Osteoblast (primary cell): ENCODE measurements around the gene DNER. TPM values are rescaled to one million over a fixed set of nuclear protein-coding genes. Genes with fewer than 3 reads are reported as not detected.
"Not testable (repeated sequence)": the region's sequence is repeated elsewhere in the genome, so short reads cannot be mapped to it uniquely, and the experiment has no call there.

ENCODE experiments used
- DNase-seq: peaks from one replicate; pipeline ENCODE4 v3.0.0; 2011; ENCODE audit warnings: low spot score, mixed read lengths; ENCODE audit not compliant: insufficient read length; ENCODE audit errors: missing footprints
- H2AFZ ChIP-seq: 2 replicates; pipeline ENCODE4 v1.6.0; 2011; ENCODE audit warnings: mild to moderate bottlenecking, low read length
- H3K27ac ChIP-seq: 2 replicates; pipeline ENCODE4 v1.5.1; 2011; ENCODE audit warnings: mild to moderate bottlenecking, low read depth, low read length, moderate library complexity
- H3K27me3 ChIP-seq: 2 replicates; pipeline ENCODE4 v1.6.0; 2012; ENCODE audit warnings: mild to moderate bottlenecking, control low read depth, inconsistent platforms, low read length, moderate library complexity; ENCODE audit not compliant: insufficient read depth
- H3K36me3 ChIP-seq: 2 replicates; pipeline ENCODE4 v1.5.1; 2011; ENCODE audit warnings: mild to moderate bottlenecking, low read length, control low read depth, moderate library complexity; ENCODE audit not compliant: insufficient read depth
- H3K4me1 ChIP-seq: 2 replicates; pipeline ENCODE4 v1.5.1; 2011; ENCODE audit warnings: mild to moderate bottlenecking, low read length, control low read depth, moderate library complexity; ENCODE audit not compliant: insufficient read depth
- H3K4me2 ChIP-seq: 2 replicates; pipeline ENCODE4 v1.6.0; 2011; ENCODE audit warnings: mild to moderate bottlenecking, low read length; ENCODE audit not compliant: insufficient read depth
- H3K4me3 ChIP-seq: fragments of 200-600 bp; sonication (generic); 3 replicates; pipeline ENCODE4 v1.5.1; 2012; ENCODE audit warnings: mild to moderate bottlenecking, low read length, inconsistent platforms; ENCODE audit not compliant: insufficient read depth
- H3K79me2 ChIP-seq: 2 replicates; pipeline ENCODE4 v1.6.0; 2012; ENCODE audit warnings: mild to moderate bottlenecking, low read length, control low read depth, inconsistent platforms; ENCODE audit not compliant: insufficient read depth
- H3K9me3 ChIP-seq: 2 replicates; pipeline ENCODE4 v1.5.1; 2011; ENCODE audit warnings: low read depth, low read length, control low read depth
- H4K20me1 ChIP-seq: 2 replicates; pipeline ENCODE4 v1.6.0; 2012; ENCODE audit warnings: mild to moderate bottlenecking, low read length, control low read depth; ENCODE audit not compliant: insufficient read depth
- total RNA-seq: library from RNA; depleted of rRNA; stranded (reverse); fragments of >200 nt; gene quantifications from 2 replicates; pipeline ENCODE4 v1.2.3, GENCODE V29; 2012
- TF ChIP-seq, protein P1 (sequence below): IDR thresholded peaks from 2 replicates; pipeline ENCODE4 v1.5.1; 2011; ENCODE audit warnings: mild to moderate bottlenecking, low read depth, low read length, moderate library complexity; ENCODE audit errors: extremely low read depth

Gene DNER, protein sequence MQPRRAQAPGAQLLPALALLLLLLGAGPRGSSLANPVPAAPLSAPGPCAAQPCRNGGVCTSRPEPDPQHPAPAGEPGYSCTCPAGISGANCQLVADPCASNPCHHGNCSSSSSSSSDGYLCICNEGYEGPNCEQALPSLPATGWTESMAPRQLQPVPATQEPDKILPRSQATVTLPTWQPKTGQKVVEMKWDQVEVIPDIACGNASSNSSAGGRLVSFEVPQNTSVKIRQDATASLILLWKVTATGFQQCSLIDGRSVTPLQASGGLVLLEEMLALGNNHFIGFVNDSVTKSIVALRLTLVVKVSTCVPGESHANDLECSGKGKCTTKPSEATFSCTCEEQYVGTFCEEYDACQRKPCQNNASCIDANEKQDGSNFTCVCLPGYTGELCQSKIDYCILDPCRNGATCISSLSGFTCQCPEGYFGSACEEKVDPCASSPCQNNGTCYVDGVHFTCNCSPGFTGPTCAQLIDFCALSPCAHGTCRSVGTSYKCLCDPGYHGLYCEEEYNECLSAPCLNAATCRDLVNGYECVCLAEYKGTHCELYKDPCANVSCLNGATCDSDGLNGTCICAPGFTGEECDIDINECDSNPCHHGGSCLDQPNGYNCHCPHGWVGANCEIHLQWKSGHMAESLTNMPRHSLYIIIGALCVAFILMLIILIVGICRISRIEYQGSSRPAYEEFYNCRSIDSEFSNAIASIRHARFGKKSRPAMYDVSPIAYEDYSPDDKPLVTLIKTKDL
- total RNA-seq, result 0.36 and 1.2 TPM in 2 replicates

DNA sequence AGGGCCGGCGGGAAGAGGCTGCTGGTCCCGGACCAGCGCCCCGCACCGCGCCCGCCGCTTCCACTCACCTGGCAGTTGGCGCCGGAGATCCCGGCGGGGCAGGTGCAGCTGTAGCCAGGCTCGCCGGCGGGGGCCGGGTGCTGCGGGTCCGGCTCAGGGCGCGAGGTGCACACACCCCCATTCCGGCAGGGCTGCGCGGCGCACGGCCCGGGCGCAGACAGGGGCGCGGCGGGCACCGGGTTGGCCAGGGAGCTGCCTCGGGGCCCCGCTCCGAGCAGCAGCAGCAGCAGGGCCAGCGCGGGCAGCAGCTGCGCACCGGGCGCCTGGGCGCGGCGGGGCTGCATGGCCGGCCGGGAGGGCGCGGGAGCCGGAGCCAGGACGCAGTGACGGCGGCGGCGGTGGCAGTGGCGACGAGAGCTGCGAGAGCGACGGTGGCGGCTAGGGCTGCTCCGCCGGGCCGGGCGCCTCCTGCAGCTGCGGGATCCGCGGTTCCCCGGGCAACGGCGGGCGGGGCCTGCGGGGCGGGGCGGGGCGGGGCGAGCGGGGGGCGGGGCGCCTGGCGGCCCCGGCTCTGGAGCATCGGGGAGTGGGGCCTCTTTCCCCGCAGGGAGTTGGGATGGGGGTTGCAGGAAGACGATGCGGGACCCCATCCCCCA, at the start of gene DNER:
Gene DNER (minus strand): TSS at position 476 of the 656 bp plus-strand sequence. CDS start 132 bp downstream, at position 344.
- no peaks in the 10 kb centered on the region for H3K9me3 ChIP-seq
- H4K20me1 ChIP-seq, result no peaks in the 10 kb centered on the region
- TF ChIP-seq, protein P1, sequence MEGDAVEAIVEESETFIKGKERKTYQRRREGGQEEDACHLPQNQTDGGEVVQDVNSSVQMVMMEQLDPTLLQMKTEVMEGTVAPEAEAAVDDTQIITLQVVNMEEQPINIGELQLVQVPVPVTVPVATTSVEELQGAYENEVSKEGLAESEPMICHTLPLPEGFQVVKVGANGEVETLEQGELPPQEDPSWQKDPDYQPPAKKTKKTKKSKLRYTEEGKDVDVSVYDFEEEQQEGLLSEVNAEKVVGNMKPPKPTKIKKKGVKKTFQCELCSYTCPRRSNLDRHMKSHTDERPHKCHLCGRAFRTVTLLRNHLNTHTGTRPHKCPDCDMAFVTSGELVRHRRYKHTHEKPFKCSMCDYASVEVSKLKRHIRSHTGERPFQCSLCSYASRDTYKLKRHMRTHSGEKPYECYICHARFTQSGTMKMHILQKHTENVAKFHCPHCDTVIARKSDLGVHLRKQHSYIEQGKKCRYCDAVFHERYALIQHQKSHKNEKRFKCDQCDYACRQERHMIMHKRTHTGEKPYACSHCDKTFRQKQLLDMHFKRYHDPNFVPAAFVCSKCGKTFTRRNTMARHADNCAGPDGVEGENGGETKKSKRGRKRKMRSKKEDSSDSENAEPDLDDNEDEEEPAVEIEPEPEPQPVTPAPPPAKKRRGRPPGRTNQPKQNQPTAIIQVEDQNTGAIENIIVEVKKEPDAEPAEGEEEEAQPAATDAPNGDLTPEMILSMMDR, result no peak
- H3K27ac ChIP-seq, result no peak within 1 kb of the TSS
- H3K4me3 ChIP-seq, result peak within 1 kb of the TSS; percentile 51
- DNase-seq, result peak; percentile 92
- H3K27me3 ChIP-seq, result peaks cover 50% of the 10 kb centered on the region
- H2AFZ ChIP-seq, result no peak within 1 kb of the TSS
- no peaks in the 10 kb centered on the region for H3K79me2 ChIP-seq
- peak within 1 kb of the TSS; percentile 66 for H3K4me2 ChIP-seq
- H3K36me3 ChIP-seq, result no peaks in the 10 kb centered on the region
- H3K4me1 ChIP-seq, result no peaks in the 10 kb centered on the region

DNA sequence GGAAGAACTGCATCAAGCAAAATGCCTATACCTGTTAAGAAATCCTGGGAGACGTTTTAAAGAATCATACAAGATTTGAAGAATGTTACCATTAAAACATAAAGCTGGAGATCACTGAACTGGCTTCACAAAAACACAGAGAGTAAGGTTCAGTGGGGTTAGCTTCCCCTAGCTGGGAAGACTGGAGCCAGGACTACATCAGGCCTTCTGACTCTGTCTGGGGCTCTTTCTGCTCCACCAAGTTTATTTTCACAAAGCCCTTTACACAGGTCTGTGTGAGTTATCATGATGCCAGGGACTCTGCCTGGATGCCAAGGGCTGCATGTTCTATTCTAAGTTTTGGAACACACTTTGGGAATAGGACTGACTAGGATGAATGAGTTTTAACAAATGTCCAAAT, 47.3 kb upstream of the DNER start:
- H3K4me3 ChIP-seq, result no peak overlapping the region
- no peak overlapping the region for H2AFZ ChIP-seq
- TF ChIP-seq, protein P1, result no peak
- DNase-seq, result no peak
- no peaks in the 10 kb centered on the region for H4K20me1 ChIP-seq
- no peaks in the 10 kb centered on the region for H3K4me1 ChIP-seq
- no peaks in the 10 kb centered on the region for H3K9me3 ChIP-seq
- no peak overlapping the region for H3K4me2 ChIP-seq
- peaks cover 31% of the 10 kb centered on the region for H3K36me3 ChIP-seq
- H3K79me2 ChIP-seq, result no peaks in the 10 kb centered on the region
- no peaks in the 10 kb centered on the region for H3K27me3 ChIP-seq
- no peak overlapping the region for H3K27ac ChIP-seq

DNA sequence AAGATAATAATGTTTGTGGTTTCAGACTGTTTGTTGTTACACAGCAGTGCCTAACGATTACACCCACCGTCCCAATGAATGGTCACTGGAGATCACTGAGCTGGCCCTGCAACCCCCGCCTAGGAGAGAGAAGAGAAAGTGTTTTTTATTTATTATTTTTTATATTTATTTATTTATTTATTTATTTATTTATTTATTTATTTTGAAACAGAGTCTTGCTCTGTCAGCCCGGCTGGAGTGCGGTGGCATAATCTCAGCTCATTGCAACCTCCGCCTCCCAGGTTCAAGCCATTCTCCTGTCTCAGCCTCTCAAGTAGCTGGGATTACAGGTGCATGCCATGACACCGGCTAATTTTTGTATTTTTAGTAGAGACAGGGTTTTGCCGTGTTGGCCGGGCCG, 43.1 kb upstream of the DNER start:
- H2AFZ ChIP-seq, H3K4me3 ChIP-seq, H3K36me3 ChIP-seq, H3K79me2 ChIP-seq, H3K27me3 ChIP-seq, H3K27ac ChIP-seq, H4K20me1 ChIP-seq, H3K4me1 ChIP-seq, DNase-seq, H3K9me3 ChIP-seq, H3K4me2 ChIP-seq: not testable (repeated sequence)

DNA sequence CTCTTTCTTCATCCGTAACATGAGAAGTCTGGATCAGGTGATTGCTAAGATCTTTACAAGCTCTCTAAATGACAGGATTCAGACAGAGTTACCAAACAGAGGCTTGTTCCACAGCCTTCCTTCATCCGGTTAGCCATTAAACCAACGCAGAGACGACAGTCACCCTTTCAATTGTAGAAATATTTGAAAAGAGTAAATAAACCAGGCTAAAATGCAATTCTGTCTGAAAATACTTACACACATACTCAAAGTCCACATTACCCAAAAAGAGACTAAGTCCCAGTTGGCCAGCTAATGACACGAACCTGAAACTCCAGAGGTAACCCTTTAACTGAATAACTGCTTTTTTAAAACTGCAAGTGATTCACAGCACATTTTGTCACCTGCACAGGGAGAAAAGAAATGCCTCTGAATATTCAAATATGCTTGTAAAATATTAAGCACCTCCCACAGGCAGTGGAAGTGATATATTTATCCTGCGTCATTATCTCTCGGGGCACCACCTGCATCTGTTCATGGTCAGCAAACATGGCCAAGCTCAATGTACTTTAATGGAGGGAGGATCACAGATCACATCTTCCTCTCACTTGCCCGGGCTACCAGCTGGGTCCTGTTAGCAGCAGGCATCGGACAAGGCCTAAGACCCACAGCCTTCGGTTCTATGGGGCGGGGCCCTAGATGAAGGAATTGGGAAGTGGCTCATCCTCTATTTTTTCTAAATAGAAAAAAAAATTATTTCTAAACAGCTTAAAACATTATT, 38.8 kb upstream of the DNER start:
- no peak for DNase-seq
- Histone ChIP-seq H3K36me3 (no peaks in the 10 kb centered on the region), H3K4me1 (no peaks in the 10 kb centered on the region), H4K20me1 (no peaks in the 10 kb centered on the region), H3K9me3 (no peaks in the 10 kb centered on the region), H2AFZ (no peak overlapping the region), H3K4me2 (no peak overlapping the region), H3K79me2 (no peaks in the 10 kb centered on the region), H3K27ac (no peak overlapping the region), H3K27me3 (no peaks in the 10 kb centered on the region), H3K4me3 (no peak overlapping the region)
- TF ChIP-seq, protein P1, result no peak
